HG02798 (cell line): Measurements from ENCODE around the gene TUBB2B.
"Not testable (repeated sequence)": the region's sequence is repeated elsewhere in the genome, so short reads cannot be mapped to it uniquely, and the experiment has no call there.

Experiments used
- ATAC-seq: cut with Tn5 transposase; IDR thresholded peaks from one replicate; pipeline ENCODE4 v1.9.1; 2021; ENCODE audit warnings: mild to moderate bottlenecking; ENCODE audit not compliant: unreplicated experiment, poor library complexity

The TUBB2B gene

GRCh38 chr6:3193102-3193849 lies 34.2 kb downstream of the TUBB2B start:
- ATAC-seq, result no peak

- ATAC-seq, result no peak
These were observed 36.7 kb downstream of the TUBB2B start for GRCh38 chr6:3190779-3191178.

DNA sequence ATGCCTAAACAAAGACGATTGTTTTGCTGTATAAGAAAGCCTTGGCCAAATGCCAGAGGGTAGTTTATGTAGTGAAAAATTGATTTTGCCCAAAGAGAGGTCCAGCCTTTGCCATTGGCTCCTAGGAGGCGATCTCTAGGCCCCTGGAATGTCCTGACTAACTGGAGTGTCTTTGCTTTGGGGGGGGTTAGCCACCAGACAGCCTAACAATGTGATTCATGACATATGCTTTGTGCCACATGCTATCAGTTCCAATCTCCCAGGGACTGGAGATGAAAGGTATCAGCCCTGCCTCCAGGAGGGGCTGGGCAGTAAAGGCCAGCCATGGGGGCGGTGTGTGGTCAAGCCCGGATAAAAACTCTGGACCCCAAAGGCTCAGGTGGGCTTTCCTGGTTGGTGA lies 37.4 kb downstream of the TUBB2B start:
- no peak for ATAC-seq

GRCh38 chr6:3189192-3189591 lies 38.3 kb downstream of the TUBB2B start:
- not testable (repeated sequence) for ATAC-seq

DNA sequence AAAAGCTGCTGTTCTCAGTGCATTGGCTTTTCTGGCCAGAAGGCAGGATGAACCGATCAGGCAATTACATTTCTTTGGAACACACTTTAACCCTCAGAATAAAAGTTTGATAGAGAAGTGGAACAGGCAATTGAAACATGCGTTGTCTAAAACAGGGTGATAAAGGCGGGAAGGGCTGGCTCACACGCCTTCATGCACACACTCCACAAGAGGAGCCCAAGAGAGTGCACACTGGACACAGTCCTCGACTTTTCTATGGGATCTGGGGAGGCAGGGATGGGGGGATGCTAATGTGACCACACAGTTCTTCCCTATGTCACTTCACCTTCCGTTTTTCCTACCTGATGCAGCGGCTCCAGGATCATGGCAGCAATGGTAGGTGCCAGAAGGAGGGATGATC lies 39.2 kb downstream of the TUBB2B start:
- ATAC-seq, result no peak

GRCh38 chr6:3186974-3187382 lies 40.5 kb downstream of the TUBB2B start:
- no peak for ATAC-seq

- ATAC-seq, result no peak
These were observed 44.4 kb downstream of the TUBB2B start for GRCh38 chr6:3183066-3183465.

- ATAC-seq, result no peak
These were observed 46.3 kb downstream of the TUBB2B start for GRCh38 chr6:3181105-3181504.

DNA sequence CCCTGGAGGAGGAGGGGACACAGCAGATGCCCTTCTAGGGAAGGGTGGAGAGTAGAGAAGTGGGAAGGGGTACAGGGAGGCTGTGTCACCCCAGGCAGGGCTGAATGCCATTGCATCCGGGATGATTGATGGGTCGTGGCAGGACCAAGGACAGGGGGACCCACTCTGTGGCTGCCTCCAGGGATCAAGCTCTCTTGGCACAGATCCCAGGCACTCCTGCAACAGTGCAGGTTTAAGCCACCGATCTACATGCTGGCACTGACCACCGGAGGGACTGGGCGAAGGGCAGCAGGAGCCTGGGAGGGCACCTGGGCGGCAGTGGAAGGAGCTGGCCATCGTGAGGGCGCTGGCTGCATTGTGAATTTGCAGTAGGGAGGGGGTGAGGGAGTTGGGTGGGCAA lies 47.5 kb downstream of the TUBB2B start:
- not testable (repeated sequence) for ATAC-seq

DNA sequence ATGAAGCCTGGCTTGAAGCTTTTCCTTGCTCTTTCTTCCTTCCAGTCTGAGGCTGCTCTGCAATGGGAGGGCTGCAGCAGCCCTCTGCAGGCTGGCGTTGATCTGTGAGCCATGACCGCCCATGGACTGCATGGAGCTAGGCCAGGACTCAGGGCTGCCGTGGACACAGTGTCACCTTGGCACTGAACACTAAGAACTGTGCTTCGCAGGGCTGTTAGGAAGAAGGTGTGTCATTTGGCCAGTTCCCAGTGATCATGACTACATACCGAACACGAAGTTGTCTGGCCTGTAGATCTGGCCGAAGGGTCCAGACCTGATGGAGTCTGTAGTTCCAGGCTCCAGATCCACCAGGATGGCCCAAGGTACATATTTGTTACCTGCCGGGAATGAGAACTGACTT lies 48.8 kb downstream of the TUBB2B start:
- not testable (repeated sequence) for ATAC-seq

GRCh38 chr6:3176562-3177355 lies 50.7 kb downstream of the TUBB2B start:
- ATAC-seq, result no peak

GRCh38 chr6:3175715-3176402 lies 51.6 kb downstream of the TUBB2B start:
- no peak for ATAC-seq
